WI38 (cell line): Measurements from ENCODE around the gene GLT1D1.
"Not testable (repeated sequence)": the region's sequence is repeated elsewhere in the genome, so short reads cannot be mapped to it uniquely, and the experiment has no call there.

Experiments
- H3K4me3 ChIP-seq: 2 replicates; pipeline ENCODE4 v1.5.1; 2011; ENCODE audit warnings: low read depth, mild to moderate bottlenecking, control low read depth, low read length
- TF ChIP-seq, protein P1 (sequence below): IDR thresholded peaks from 2 replicates; pipeline ENCODE4 v1.5.1; 2012; ENCODE audit warnings: low read depth, mild to moderate bottlenecking, control low read depth, low read length

GLT1D1 gene

DNA sequence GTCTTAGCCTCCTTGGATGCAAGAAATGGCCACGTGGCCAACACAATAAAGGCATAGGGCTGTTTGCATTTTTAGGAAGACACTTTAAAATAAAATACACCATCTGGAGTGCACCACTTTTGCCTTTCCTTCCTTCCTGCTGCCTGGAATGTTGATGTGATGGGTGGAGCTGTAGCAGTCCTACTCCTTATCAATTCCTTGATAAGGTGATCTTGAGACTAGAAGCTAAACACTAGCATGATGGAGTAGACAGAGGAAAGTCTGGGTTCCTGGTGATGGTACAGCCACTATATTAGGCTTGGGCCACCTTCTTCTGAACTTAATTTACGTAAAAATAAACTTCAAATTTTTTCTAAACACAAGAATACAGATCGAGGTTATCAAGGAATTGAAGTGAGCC lies 2.9 kb upstream of the GLT1D1 start:
- H3K4me3 ChIP-seq, result no peak overlapping the region
- TF ChIP-seq, protein P1, sequence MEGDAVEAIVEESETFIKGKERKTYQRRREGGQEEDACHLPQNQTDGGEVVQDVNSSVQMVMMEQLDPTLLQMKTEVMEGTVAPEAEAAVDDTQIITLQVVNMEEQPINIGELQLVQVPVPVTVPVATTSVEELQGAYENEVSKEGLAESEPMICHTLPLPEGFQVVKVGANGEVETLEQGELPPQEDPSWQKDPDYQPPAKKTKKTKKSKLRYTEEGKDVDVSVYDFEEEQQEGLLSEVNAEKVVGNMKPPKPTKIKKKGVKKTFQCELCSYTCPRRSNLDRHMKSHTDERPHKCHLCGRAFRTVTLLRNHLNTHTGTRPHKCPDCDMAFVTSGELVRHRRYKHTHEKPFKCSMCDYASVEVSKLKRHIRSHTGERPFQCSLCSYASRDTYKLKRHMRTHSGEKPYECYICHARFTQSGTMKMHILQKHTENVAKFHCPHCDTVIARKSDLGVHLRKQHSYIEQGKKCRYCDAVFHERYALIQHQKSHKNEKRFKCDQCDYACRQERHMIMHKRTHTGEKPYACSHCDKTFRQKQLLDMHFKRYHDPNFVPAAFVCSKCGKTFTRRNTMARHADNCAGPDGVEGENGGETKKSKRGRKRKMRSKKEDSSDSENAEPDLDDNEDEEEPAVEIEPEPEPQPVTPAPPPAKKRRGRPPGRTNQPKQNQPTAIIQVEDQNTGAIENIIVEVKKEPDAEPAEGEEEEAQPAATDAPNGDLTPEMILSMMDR, result no peak

DNA sequence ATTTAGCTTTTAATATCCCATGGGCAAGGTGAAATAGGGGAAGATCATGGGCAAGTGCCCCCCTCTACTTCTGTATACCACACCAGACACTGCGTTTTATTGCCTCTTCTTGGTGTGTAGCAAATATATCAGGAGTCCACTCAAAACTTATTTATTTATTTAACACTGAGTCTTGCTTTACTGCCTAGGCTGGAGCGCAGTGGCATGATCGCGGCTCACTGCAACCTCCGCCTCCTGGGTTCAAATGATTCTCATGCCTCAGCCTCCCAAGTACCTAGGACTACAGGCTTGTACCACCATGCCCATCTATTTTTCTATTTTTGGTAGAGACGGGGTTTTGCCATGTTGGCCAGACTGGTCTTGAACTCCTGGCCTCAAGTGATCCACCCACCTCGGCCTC lies 1.8 kb upstream of the GLT1D1 start:
- H3K4me3 ChIP-seq, result not testable (repeated sequence)

DNA sequence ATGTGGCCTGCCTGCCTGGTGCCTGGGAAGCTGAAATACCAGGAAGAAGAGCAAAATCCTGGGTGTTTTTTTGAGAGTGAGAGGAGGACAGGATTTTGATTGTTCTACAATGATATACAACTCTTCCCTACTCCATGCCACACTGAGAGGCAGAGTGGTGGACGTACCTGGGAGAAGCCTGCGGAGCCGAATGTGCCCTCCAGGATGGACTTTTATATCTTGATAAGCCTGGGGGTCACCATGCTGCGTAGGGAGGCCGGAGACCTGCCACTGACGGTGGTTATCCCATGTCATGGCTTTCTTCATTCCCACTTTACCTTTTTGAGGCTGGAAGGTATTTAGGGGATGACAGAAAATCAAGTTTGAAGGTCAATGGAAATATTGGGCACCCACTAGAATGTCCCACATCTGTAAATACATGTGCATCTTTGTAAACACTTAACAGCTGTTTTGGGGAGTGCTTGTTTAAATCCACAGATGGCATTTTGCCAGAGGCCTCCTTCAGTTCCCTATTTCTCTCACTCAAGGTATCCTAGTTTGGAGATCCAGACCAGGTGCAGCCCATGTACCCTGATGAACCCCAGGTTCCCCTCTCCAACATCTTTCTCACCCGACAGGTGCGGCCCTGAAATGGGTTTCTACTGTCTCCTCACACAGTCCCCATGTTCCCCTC lies 1.1 kb upstream of the GLT1D1 start:
- H3K4me3 ChIP-seq, result no peak overlapping the region
- TF ChIP-seq, protein P1, result no peak

DNA sequence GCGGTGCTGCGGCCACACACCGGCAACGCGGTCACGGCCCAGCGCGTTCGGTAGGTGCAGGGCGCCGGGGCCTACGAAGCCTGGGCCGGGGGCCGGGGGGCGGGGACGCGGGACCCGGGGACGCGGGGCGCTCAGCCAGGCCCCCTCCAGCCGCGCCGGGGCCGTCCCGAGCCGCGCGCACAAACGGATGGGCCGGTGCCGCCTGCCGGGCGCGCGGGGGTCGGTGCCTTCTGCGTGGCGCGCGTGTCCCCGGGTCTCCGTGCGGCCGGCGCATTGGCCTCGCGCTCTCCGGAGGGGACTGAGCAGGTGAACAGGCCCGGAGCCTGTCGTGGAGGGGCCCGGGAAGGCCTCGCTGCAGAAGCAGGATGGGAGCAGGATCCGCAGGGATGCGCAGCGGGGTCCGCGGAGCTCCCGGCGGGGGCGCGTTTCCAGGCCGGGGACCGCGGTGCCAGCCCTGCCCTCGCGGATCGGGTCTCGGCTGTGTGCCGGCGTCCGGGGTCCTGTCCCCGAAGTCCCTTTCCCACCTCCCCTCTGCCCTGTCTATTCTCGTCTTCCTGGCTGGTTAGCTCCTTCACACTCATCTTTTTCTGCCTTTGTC lies 421 bp downstream of the GLT1D1 start:
- TF ChIP-seq, protein P1, result no peak
- H3K4me3 ChIP-seq, result no peak overlapping the region

DNA sequence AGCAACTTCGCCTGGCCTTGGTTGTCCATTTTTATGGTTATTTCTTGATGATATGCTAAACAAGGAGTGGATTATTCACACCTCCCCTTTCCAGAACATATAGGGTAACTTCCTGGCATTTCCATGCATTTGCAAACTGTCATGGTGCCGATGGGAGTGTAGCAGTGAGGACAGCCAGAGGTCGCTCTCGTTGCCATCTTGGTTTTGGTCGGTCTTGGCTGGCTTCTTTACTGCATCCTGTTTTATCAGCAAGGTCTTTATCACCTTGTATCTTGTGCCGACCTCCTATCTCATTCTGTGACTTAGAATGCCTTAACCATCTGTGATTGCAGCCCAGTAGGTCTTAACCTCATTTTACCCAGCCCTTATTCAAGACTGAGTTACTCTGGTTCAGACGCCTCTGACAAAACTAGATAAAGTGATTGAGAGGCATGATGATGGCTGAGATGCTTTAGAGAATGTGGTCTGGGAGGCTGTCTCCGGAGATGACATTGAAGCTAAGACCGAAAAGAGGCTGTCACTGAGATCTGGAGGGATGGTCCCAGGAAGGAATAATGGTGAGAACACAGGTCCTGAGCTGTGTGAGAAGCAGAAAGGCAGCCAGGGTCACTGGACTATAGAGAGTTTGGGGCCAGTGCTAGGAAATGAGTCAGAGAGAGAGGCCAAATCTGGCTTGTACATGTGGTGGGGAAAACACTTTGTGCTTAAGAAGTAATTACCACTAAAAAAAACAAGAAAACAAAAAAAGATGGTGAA lies 2.9 kb downstream of the GLT1D1 start:
- TF ChIP-seq, protein P1, result no peak
- H3K4me3 ChIP-seq, result no peak overlapping the region

DNA sequence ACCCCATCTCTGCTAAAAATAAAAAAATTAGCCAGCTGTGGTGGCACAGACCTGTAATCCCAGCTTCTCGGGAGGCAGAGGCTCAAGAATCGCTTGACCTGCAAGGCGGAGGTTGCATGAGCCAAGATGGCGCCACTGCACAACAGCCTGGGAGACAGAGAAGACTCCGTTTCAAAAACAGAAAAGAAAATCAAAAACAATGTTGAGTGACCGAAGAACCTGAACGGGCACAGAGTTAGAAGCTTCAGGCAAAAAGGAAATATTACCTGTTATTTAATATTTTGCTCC lies 3.5 kb downstream of the GLT1D1 start:
- TF ChIP-seq, protein P1, result no peak
- no peak overlapping the region for H3K4me3 ChIP-seq

DNA sequence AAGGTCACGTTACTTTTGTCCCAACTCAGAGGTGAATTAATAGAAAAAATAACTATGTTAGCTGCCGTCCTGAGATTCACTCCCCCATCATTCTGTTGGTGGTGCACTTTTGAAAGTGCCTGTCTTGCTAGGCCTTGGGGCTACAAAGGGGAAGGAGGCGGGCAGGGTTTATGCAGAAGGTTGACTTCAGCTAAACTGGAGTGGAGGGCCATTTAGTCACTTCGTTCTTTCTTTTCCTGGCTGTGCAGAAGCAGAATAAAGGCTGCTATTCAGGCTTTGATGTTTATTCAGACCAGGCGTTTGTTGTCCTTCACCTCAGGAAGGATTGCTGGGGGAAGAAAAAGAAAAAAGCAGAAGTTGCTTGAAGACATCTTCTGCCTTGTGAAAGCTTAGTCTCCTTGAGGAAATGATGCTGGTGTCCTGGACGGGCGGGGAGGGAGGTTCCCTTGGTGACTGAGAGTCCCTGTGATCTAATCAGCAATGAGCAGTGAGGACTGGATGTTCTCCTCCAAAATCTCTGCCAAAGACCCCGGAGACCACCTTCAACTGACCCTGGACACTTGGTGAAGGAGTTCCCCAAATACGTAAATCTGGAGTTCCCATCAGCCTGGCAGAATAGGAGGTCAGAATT lies 4.0 kb downstream of the GLT1D1 start:
- H3K4me3 ChIP-seq, result no peak overlapping the region
- TF ChIP-seq, protein P1, result no peak
